ENCODE measurements around the gene LRRTM4. TPM values are rescaled to one million over a fixed set of nuclear protein-coding genes. Genes with fewer than 3 reads are reported as not detected.

Gene LRRTM4
- total RNA-seq, 2 donors from 2014 or later = 7.0 to 21.1 TPM

GRCh38 chr2:77309725-77310124 lies 212.5 kb downstream of the LRRTM4 start:
- Histone ChIP-seq H3K9ac (ENCODE audit: extremely low read depth, low read length, poor library complexity, severe bottlenecking) (no peak overlapping the region), H3K27me3 (ENCODE audit: control insufficient read depth, insufficient read depth, low read length, poor library complexity, severe bottlenecking) (no peaks in the 10 kb centered on the region), H3K36me3 (ENCODE audit: control insufficient read depth, insufficient read depth, low read length) (no peaks in the 10 kb centered on the region), H3K27ac (ENCODE audit: low read depth, low read length) (no peak overlapping the region), H3K4me1 (ENCODE audit: control insufficient read depth, insufficient read depth, low read length) (peaks cover 3% of the 10 kb centered on the region), H3K9me3 (ENCODE audit: control insufficient read depth, low read length) (no peaks in the 10 kb centered on the region), H3K4me3 (ENCODE audit: low read length) (no peak overlapping the region)
- 100% methylated on average over 2 of the region's 2 CpGs; no CpG with 5 or more reads in 1 of the 2 experiments for WGBS, 2 experiments (ENCODE audit: insufficient coverage in 1 of 2, insufficient read length in 1 of 2)
- Mint-ChIP-seq H3K4me3 (no peak overlapping the region), H3K4me1 (peaks cover 13% of the 10 kb centered on the region), H3K27ac (no peak overlapping the region), H3K27me3 (ENCODE audit: insufficient read depth) (no peaks in the 10 kb centered on the region), H3K36me3 (ENCODE audit: low read depth) (no peaks in the 10 kb centered on the region), H3K9me3 (no peaks in the 10 kb centered on the region)
- TF ChIP-seq CTCF (conservative IDR thresholded peaks at IDR 0.05) = no peak
- no peak for DNase-seq

- 93% methylated on average over 1 of the region's 1 CpG; no CpG with 5 or more reads in 1 of the 2 experiments for WGBS, 2 experiments (ENCODE audit: insufficient coverage in 1 of 2, insufficient read length in 1 of 2)
Observed at GRCh38 chr2:77301441-77301840, 220.7 kb downstream of the LRRTM4 start.

GRCh38 chr2:77296791-77297190 lies 225.4 kb downstream of the LRRTM4 start:
- H3K4me1 Mint-ChIP-seq = no peaks in the 10 kb centered on the region
- Histone ChIP-seq H3K27me3 (ENCODE audit: control insufficient read depth, insufficient read depth, low read length, poor library complexity, severe bottlenecking) (no peaks in the 10 kb centered on the region), H3K9me3 (ENCODE audit: control insufficient read depth, low read length) (no peaks in the 10 kb centered on the region), H3K36me3 (ENCODE audit: control insufficient read depth, insufficient read depth, low read length) (no peaks in the 10 kb centered on the region), H3K27ac (ENCODE audit: low read depth, low read length) (no peak overlapping the region), H3K9ac (ENCODE audit: extremely low read depth, low read length, poor library complexity, severe bottlenecking) (no peak overlapping the region), H3K4me3 (ENCODE audit: low read length) (no peak overlapping the region), H3K4me1 (ENCODE audit: control insufficient read depth, insufficient read depth, low read length) (no peaks in the 10 kb centered on the region)
- WGBS, 2 experiments (ENCODE audit: insufficient coverage in 1 of 2, insufficient read length in 1 of 2) = 86 to 93% methylated on average over 2 to 5 of the region's 5 CpGs
- no peak for TF ChIP-seq CTCF (conservative IDR thresholded peaks at IDR 0.05)
- H3K27me3 Mint-ChIP-seq (ENCODE audit: insufficient read depth) = no peaks in the 10 kb centered on the region
- H3K4me3 Mint-ChIP-seq = no peak overlapping the region
- H3K9me3 Mint-ChIP-seq = peaks cover 3% of the 10 kb centered on the region
- no peak overlapping the region for H3K27ac Mint-ChIP-seq
- no peak for DNase-seq
- H3K36me3 Mint-ChIP-seq (ENCODE audit: low read depth) = no peaks in the 10 kb centered on the region

More at GRCh38 chr2:77301441-77301840, 220.7 kb downstream of the LRRTM4 start:
- Mint-ChIP-seq H3K27me3 (ENCODE audit: insufficient read depth) (no peaks in the 10 kb centered on the region), H3K27ac (no peak overlapping the region), H3K36me3 (ENCODE audit: low read depth) (no peaks in the 10 kb centered on the region), H3K4me3 (no peak overlapping the region), H3K4me1 (peaks cover 2% of the 10 kb centered on the region), H3K9me3 (peaks cover 3% of the 10 kb centered on the region)
- no peaks in the 10 kb centered on the region for H3K27me3 ChIP-seq (ENCODE audit: control insufficient read depth, insufficient read depth, low read length, poor library complexity, severe bottlenecking)
- no peak for TF ChIP-seq CTCF (conservative IDR thresholded peaks at IDR 0.05)
- DNase-seq = no peak
- no peaks in the 10 kb centered on the region for H3K36me3 ChIP-seq (ENCODE audit: control insufficient read depth, insufficient read depth, low read length)
- H3K4me3 ChIP-seq (ENCODE audit: low read length) = no peak overlapping the region
- H3K9ac ChIP-seq (ENCODE audit: extremely low read depth, low read length, poor library complexity, severe bottlenecking) = no peak overlapping the region
- H3K4me1 ChIP-seq (ENCODE audit: control insufficient read depth, insufficient read depth, low read length) = no peaks in the 10 kb centered on the region
- H3K9me3 ChIP-seq (ENCODE audit: control insufficient read depth, low read length) = no peaks in the 10 kb centered on the region
- no peak overlapping the region for H3K27ac ChIP-seq (ENCODE audit: low read depth, low read length)

Data from endodermal cell (in vitro differentiated cells).